GM18520 (cell line): ENCODE data around the gene PRICKLE2.

ENCODE experiments used
- ATAC-seq: cut with Tn5 transposase; IDR thresholded peaks from one replicate; pipeline ENCODE4 v1.9.1; 2021; ENCODE audit not compliant: unreplicated experiment

Gene PRICKLE2

GRCh38 chr3:64254443-64254842 lies 29.2 kb upstream of the PRICKLE2 start:
- ATAC-seq, result no peak

- no peak for ATAC-seq
Observed at GRCh38 chr3:64253689-64254088, 28.4 kb upstream of the PRICKLE2 start.

- ATAC-seq, result no peak
Observed at GRCh38 chr3:64251019-64251418, 25.8 kb upstream of the PRICKLE2 start.

GRCh38 chr3:64247991-64248646 lies 22.9 kb upstream of the PRICKLE2 start:
- ATAC-seq, result no peak

GRCh38 chr3:64244011-64244942 lies 19.0 kb upstream of the PRICKLE2 start:
- no peak for ATAC-seq

- ATAC-seq, result no peak
Observed at GRCh38 chr3:64242435-64242834, 17.2 kb upstream of the PRICKLE2 start.

- no peak for ATAC-seq
Observed at GRCh38 chr3:64240959-64241358, 15.7 kb upstream of the PRICKLE2 start.

GRCh38 chr3:64240396-64240795 lies 15.1 kb upstream of the PRICKLE2 start:
- ATAC-seq, result no peak

GRCh38 chr3:64239841-64240240 lies 14.6 kb upstream of the PRICKLE2 start:
- ATAC-seq, result no peak

GRCh38 chr3:64238971-64239667 lies 13.9 kb upstream of the PRICKLE2 start:
- ATAC-seq, result no peak

GRCh38 chr3:64237083-64237482 lies 11.8 kb upstream of the PRICKLE2 start:
- ATAC-seq, result no peak

GRCh38 chr3:64235605-64236004 lies 10.3 kb upstream of the PRICKLE2 start:
- ATAC-seq, result no peak

GRCh38 chr3:64234571-64234970 lies 9.3 kb upstream of the PRICKLE2 start:
- no peak for ATAC-seq

GRCh38 chr3:64232821-64233220 lies 7.6 kb upstream of the PRICKLE2 start:
- no peak for ATAC-seq

GRCh38 chr3:64229903-64230302 lies 4.6 kb upstream of the PRICKLE2 start:
- ATAC-seq, result no peak

- ATAC-seq, result no peak
Observed at GRCh38 chr3:64228110-64228509, 2.8 kb upstream of the PRICKLE2 start.

- no peak for ATAC-seq
Observed at GRCh38 chr3:64226730-64227129, 1.5 kb upstream of the PRICKLE2 start.

GRCh38 chr3:64225695-64226499 lies 631 bp upstream of the PRICKLE2 start:
- no peak for ATAC-seq

GRCh38 chr3:64223791-64224745 lies 1.2 kb downstream of the PRICKLE2 start:
- ATAC-seq, result no peak
